Epithelial cell of prostate (primary cell): ENCODE measurements around the gene HSF2.
"Not testable (repeated sequence)": the region's sequence is repeated elsewhere in the genome, so short reads cannot be mapped to it uniquely, and the experiment has no call there.

Source experiments
- DNase-seq: peaks from one replicate; pipeline ENCODE4 v3.0.0-alpha.2; 2011; ENCODE audit warnings: low read depth, low spot score
- H3K27ac ChIP-seq: fragments of 450-650 bp; 2 replicates; pipeline ENCODE4 v1.5.1; 2017; ENCODE audit warnings: mild to moderate bottlenecking

The HSF2 gene

GRCh38 chr6:122432816-122433215, 33.4 kb downstream of the HSF2 start:
- DNase-seq, result no peak

GRCh38 chr6:122438975-122439374, 39.5 kb downstream of the HSF2 start:
- no peak for DNase-seq
- no peak overlapping the region for H3K27ac ChIP-seq

More at GRCh38 chr6:122432816-122433215, 33.4 kb downstream of the HSF2 start:
- H3K27ac ChIP-seq, result no peak overlapping the region

GRCh38 chr6:122445274-122445673, 45.8 kb downstream of the HSF2 start:
- no peak overlapping the region for H3K27ac ChIP-seq
- no peak for DNase-seq

- H3K27ac ChIP-seq, result no peak overlapping the region
- DNase-seq, result no peak
Observed at GRCh38 chr6:122449069-122449468, 49.6 kb downstream of the HSF2 start.

GRCh38 chr6:122452509-122452908, 53.1 kb downstream of the HSF2 start:
- no peak overlapping the region for H3K27ac ChIP-seq
- DNase-seq, result no peak

- no peak overlapping the region for H3K27ac ChIP-seq
- DNase-seq, result no peak
Observed at GRCh38 chr6:122454673-122455072, 55.2 kb downstream of the HSF2 start.

GRCh38 chr6:122455116-122455515, 55.7 kb downstream of the HSF2 start:
- DNase-seq, H3K27ac ChIP-seq: not testable (repeated sequence)

GRCh38 chr6:122458087-122458486, 58.6 kb downstream of the HSF2 start:
- no peak overlapping the region for H3K27ac ChIP-seq
- DNase-seq, result no peak

GRCh38 chr6:122459240-122459639, 59.8 kb downstream of the HSF2 start:
- H3K27ac ChIP-seq, result no peak overlapping the region
- no peak for DNase-seq

- H3K27ac ChIP-seq, DNase-seq: not testable (repeated sequence)
Observed at GRCh38 chr6:122459865-122460416, 60.5 kb downstream of the HSF2 start.

- H3K27ac ChIP-seq, result no peak overlapping the region
- no peak for DNase-seq
Observed at GRCh38 chr6:122461885-122462284, 62.4 kb downstream of the HSF2 start.

GRCh38 chr6:122471107-122472021, 71.9 kb downstream of the HSF2 start, which contains the start of gene SERINC1:
Gene SERINC1, minus strand, starts transcription at chr6:122471807. Its CDS starts 70 bp downstream, at chr6:122471737.
- H3K27ac ChIP-seq, result peak within 1 kb of the TSS; percentile 88
- peak; percentile 64 for DNase-seq

GRCh38 chr6:122472022-122472340, 72.5 kb downstream of the HSF2 start:
- peak overlapping the region; percentile 88 for H3K27ac ChIP-seq
- no peak for DNase-seq

GRCh38 chr6:122476131-122476530, 76.7 kb downstream of the HSF2 start:
- DNase-seq, result no peak
- H3K27ac ChIP-seq, result no peak overlapping the region

- H3K27ac ChIP-seq, result no peak overlapping the region
- no peak for DNase-seq
Observed at GRCh38 chr6:122482750-122483080, 83.3 kb downstream of the HSF2 start.
